ENCODE results near the gene CDYL2.

The CDYL2 gene

DNA sequence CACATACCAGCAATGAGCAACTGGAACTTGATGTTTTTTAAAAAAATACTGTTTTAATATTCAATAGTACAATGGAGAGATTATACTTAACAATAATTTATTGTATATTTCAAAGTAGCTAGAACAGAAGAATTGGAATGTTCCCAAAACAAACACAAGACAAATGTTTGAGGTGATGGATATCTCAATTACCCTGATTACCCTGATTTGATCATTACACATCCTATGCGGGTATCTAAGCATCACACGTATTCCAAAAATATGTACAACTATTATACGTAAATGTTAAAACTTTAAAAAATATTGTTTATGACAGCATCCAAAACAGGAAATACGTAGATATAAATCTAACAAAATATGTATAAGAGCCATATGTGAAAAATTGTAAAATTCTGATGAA lies 166.8 kb downstream of the CDYL2 start:
- TF ChIP-seq SIN3A (IDR thresholded peaks at IDR 0.05; ENCODE audit: borderline replicate concordance, insufficient read depth, low read length), result no peak
- no peak for TF ChIP-seq POLR2AphosphoS5 (IDR thresholded peaks at IDR 0.05; ENCODE audit: low read depth, low read length)
- no peak for TF ChIP-seq FOXP2 (optimal IDR thresholded peaks at IDR 0.05; ENCODE audit: borderline replicate concordance, extremely low read depth, extremely low read length, insufficient read depth)
- no peak for TF ChIP-seq TAF1 (IDR thresholded peaks at IDR 0.05; ENCODE audit: borderline replicate concordance, insufficient read depth, low read length)
- TF ChIP-seq, protein P1, sequence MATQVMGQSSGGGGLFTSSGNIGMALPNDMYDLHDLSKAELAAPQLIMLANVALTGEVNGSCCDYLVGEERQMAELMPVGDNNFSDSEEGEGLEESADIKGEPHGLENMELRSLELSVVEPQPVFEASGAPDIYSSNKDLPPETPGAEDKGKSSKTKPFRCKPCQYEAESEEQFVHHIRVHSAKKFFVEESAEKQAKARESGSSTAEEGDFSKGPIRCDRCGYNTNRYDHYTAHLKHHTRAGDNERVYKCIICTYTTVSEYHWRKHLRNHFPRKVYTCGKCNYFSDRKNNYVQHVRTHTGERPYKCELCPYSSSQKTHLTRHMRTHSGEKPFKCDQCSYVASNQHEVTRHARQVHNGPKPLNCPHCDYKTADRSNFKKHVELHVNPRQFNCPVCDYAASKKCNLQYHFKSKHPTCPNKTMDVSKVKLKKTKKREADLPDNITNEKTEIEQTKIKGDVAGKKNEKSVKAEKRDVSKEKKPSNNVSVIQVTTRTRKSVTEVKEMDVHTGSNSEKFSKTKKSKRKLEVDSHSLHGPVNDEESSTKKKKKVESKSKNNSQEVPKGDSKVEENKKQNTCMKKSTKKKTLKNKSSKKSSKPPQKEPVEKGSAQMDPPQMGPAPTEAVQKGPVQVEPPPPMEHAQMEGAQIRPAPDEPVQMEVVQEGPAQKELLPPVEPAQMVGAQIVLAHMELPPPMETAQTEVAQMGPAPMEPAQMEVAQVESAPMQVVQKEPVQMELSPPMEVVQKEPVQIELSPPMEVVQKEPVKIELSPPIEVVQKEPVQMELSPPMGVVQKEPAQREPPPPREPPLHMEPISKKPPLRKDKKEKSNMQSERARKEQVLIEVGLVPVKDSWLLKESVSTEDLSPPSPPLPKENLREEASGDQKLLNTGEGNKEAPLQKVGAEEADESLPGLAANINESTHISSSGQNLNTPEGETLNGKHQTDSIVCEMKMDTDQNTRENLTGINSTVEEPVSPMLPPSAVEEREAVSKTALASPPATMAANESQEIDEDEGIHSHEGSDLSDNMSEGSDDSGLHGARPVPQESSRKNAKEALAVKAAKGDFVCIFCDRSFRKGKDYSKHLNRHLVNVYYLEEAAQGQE (IDR thresholded peaks at IDR 0.05; ENCODE audit: insufficient read depth in 1 of 2, low read depth in 2 of 2, low read length in 2 of 2), result no peak

DNA sequence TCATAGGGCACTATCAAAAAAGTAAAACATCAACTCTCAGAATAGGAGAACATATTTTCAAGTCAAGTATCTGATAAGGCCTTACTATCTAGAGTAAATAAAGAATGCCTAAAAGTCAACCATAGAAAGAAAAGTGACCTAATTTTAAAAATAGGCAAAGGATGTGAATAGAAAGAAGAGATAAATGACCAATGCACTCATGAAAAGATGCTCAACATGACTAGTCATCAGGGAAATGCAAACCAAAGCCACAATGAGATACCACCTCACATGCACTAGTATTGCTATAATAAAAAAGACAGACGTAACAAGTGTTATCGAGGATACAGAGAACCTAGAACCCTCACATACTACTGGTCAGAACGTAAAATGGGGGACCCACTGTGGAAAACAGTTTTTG lies 172.8 kb downstream of the CDYL2 start:
- no peak for TF ChIP-seq SIN3A (IDR thresholded peaks at IDR 0.05; ENCODE audit: borderline replicate concordance, insufficient read depth, low read length)
- no peak for TF ChIP-seq TAF1 (IDR thresholded peaks at IDR 0.05; ENCODE audit: borderline replicate concordance, insufficient read depth, low read length)
- no peak for TF ChIP-seq POLR2AphosphoS5 (IDR thresholded peaks at IDR 0.05; ENCODE audit: low read depth, low read length)
- TF ChIP-seq FOXP2 (optimal IDR thresholded peaks at IDR 0.05; ENCODE audit: borderline replicate concordance, extremely low read depth, extremely low read length, insufficient read depth), result no peak
- TF ChIP-seq, protein P1 (IDR thresholded peaks at IDR 0.05; ENCODE audit: insufficient read depth in 1 of 2, low read depth in 2 of 2, low read length in 2 of 2), result no peak

DNA sequence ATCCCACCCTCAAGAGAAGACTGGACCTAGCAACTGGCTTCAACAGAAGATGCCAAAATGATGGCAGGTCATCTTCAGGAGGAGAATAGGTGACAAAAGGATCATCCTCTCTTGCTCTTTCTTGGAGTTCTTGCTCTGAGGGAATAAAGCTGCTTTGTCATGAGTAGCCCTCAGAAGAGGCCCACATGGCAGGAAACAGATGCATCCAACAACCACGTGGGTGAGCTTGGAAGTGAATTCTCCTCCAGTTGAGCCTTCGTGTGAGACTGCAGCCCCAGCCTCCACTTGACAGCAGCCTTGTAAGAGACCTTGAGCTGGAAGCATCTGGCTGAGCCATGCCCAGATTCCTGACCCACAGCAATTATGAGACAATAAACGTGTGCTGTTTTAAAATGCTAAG lies 176.1 kb downstream of the CDYL2 start:
- no peak for TF ChIP-seq TAF1 (IDR thresholded peaks at IDR 0.05; ENCODE audit: borderline replicate concordance, insufficient read depth, low read length)
- no peak for TF ChIP-seq SIN3A (IDR thresholded peaks at IDR 0.05; ENCODE audit: borderline replicate concordance, insufficient read depth, low read length)
- TF ChIP-seq, protein P1 (IDR thresholded peaks at IDR 0.05; ENCODE audit: insufficient read depth in 1 of 2, low read depth in 2 of 2, low read length in 2 of 2), result no peak
- no peak for TF ChIP-seq POLR2AphosphoS5 (IDR thresholded peaks at IDR 0.05; ENCODE audit: low read depth, low read length)

DNA sequence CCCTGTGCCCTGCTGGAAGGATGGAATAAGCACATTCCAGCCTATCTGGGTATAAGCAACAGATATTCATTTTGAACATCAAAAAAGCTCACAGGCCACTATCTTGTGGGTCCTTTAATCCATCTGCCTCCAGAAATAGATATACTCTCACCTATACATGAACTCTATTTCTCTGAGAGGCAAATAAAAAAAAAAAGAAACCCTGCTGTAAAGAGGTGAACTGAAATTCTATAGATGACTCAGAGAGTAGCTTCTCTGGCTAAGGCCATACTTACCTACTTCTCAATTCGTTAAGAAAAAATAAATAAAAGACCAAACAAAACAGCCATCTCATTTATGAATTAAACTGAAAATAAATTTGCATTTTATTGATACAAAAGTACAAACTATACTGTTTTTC lies 177.3 kb downstream of the CDYL2 start:
- TF ChIP-seq FOXP2 (optimal IDR thresholded peaks at IDR 0.05; ENCODE audit: borderline replicate concordance, extremely low read depth, extremely low read length, insufficient read depth) (no peak), POLR2AphosphoS5 (IDR thresholded peaks at IDR 0.05; ENCODE audit: low read depth, low read length) (no peak), SIN3A (IDR thresholded peaks at IDR 0.05; ENCODE audit: borderline replicate concordance, insufficient read depth, low read length) (no peak)
- TF ChIP-seq, protein P1 (IDR thresholded peaks at IDR 0.05; ENCODE audit: insufficient read depth in 1 of 2, low read depth in 2 of 2, low read length in 2 of 2), result no peak

DNA sequence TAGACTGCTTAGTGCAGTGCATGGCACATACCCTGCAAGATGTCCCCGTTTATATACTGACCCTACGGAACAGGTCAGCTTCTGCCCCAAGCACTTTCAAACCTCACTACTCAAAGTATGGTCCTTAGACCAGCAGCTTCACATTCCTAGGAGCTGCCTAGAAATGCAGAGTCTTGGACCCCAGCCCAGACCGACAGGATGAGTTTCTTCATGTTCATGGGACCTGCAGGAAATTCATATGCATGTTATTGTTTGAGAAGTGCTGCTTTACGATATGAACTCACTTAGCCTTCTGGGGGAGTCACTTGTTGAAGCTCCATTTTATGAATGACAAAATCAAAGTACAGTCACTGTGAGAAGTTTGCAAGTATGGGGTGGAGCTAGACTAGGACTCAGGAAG lies 181.0 kb downstream of the CDYL2 start:
- TF ChIP-seq SIN3A (IDR thresholded peaks at IDR 0.05; ENCODE audit: borderline replicate concordance, insufficient read depth, low read length), result no peak
- no peak for TF ChIP-seq FOXP2 (optimal IDR thresholded peaks at IDR 0.05; ENCODE audit: borderline replicate concordance, extremely low read depth, extremely low read length, insufficient read depth)
